Mucosa of descending colon (tissue), 3 donors: ENCODE data around the gene OSCP1. TPM values are rescaled to one million over a fixed set of nuclear protein-coding genes. Genes with fewer than 3 reads are reported as not detected.

Experiments used
- ATAC-seq: fragments of 200-7000 bp; cut with Tn5 transposase; one replicate; pipeline ENCODE4 v1.9.1; 2020; ENCODE audit warnings: mild to moderate bottlenecking, moderate library complexity
- DNase-seq, 3 donors: peaks; one replicate each; pipeline ENCODE4 v3.0.0-alpha.2; 2020
- H3K36me3 ChIP-seq: fragments of 200-600 bp; one replicate; pipeline ENCODE4 v1.8.0; 2021; ENCODE audit warnings: low read depth, mild to moderate bottlenecking
- H3K4me1 ChIP-seq: fragments of 200-600 bp; one replicate; pipeline ENCODE4 v1.8.0; 2021; ENCODE audit warnings: low read depth, mild to moderate bottlenecking
- H3K4me3 ChIP-seq: fragments of 200-600 bp; one replicate; pipeline ENCODE4 v1.8.0; 2021; ENCODE audit warnings: mild to moderate bottlenecking
- H3K9me3 ChIP-seq: fragments of 200-600 bp; one replicate; pipeline ENCODE4 v1.8.0; 2021; ENCODE audit warnings: mild to moderate bottlenecking
- intact Hi-C, 2 donors: fragments of 100-400 bp; cut with DNase I in 1 of 2; cut with micrococcal nuclease in 1 of 2; formaldehyde crosslinking; loops; one replicate each; pipeline versions ENCODE4 v1.11.0 to v1.11.1; 2022; cut with DNase I, micrococcal nuclease
- total RNA-seq, 3 donors: library from RNA; stranded (reverse); fragmentation: NEBNext Ultra II Directional in 2 of 3; extraction: Animal tissue kit (Norgen Biotek cat#: 25700) in 2 of 3; gene quantifications; one replicate each; pipeline versions ENCODE4 v1.2.1 to v1.2.4, GENCODE V29; 2021 to 2023
- TF ChIP-seq, protein P1 (sequence below): fragments of 200-600 bp; IDR thresholded peaks from one replicate; pipeline ENCODE4 v1.8.0; 2022; ENCODE audit warnings: antibody characterized with exemption, mild to moderate bottlenecking
- donor health status: DM: no; HTN: no; CAD: no; lungs with moderate emphysema.
- donor health status: DM: no; HTN: no; CAD: no.
- donor health status: DM: no; HTN: yes; CAD: no.

OSCP1 gene
- total RNA-seq, 3 donors from 2014 or later = 2.5 to 8.4 (median 3.7) TPM

DNA sequence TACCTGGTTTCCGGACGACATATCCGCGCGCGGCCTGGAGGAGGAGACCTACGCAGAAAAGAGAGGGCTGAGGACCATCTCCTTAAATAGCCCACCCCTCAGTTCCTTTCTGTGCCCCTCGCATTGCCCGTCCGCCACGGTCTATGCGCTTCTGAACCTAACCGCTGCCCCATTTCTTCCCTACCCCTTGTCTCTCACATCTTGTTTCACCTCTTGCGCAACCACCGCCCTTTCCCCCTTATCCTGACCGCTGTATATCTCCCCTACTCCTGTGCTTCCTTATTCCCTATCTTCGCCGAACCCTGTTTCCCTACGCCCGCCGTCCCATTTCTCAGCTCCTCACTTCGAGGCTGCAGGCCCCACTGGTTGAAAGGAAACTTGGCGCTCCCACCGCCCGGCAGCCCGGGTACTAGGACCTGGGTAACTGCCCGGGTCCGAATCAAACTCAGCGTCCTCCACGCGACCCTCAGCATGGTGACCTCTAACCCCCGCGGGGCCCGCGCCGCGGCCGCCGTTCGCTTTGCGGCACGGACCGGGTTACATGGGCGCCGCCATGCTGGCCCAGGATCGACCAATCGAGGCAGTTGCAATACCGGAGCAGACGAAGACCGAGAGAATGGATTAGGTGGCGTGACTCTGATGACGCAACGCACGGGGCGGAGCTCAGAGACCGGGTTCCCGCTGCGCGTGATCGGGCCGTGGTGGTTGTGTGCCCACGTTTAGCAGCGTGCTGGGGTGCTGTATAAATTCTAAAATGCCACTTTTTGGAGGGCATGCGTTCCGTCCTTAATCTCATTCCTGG, 13.8 kb upstream of the OSCP1 start, which contains the start of gene MRPS15:
Gene MRPS15, minus strand, starts transcription at position 582 of the 802 bp plus-strand sequence. Its CDS starts 109 bp downstream, at position 473.
- TF ChIP-seq, protein P1, sequence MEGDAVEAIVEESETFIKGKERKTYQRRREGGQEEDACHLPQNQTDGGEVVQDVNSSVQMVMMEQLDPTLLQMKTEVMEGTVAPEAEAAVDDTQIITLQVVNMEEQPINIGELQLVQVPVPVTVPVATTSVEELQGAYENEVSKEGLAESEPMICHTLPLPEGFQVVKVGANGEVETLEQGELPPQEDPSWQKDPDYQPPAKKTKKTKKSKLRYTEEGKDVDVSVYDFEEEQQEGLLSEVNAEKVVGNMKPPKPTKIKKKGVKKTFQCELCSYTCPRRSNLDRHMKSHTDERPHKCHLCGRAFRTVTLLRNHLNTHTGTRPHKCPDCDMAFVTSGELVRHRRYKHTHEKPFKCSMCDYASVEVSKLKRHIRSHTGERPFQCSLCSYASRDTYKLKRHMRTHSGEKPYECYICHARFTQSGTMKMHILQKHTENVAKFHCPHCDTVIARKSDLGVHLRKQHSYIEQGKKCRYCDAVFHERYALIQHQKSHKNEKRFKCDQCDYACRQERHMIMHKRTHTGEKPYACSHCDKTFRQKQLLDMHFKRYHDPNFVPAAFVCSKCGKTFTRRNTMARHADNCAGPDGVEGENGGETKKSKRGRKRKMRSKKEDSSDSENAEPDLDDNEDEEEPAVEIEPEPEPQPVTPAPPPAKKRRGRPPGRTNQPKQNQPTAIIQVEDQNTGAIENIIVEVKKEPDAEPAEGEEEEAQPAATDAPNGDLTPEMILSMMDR = no peak
- intact Hi-C loops = no loop called here
- DNase-seq = peak; percentile 96 to 98 (median 97)
- peak within 1 kb of the TSS; percentile 85 for H3K4me3 ChIP-seq
- H3K9me3 ChIP-seq = no peaks in the 10 kb centered on the region
- peaks cover 7% of the 10 kb centered on the region for H3K4me1 ChIP-seq
- H3K36me3 ChIP-seq = no peaks in the 10 kb centered on the region
- peak; percentile 99 for ATAC-seq

DNA sequence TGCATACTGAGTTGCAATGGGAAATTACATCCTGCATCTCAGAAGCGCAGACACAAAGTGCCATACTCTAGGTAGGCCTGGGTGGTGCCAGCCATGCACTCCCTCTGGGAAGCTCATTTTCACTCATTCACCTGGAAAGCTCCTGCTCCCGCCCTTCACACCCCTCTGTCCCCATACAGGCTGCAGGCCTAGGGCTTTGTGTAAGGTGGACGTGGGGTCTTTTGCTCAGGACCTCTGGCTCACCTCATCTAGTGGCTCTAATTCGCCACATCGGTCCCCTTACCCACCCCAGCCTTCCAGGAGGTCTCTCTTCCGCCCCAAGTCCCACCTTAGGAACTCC, 13.2 kb upstream of the OSCP1 start:
- intact Hi-C loops = no loop called here
- TF ChIP-seq, protein P1 = no peak

DNA sequence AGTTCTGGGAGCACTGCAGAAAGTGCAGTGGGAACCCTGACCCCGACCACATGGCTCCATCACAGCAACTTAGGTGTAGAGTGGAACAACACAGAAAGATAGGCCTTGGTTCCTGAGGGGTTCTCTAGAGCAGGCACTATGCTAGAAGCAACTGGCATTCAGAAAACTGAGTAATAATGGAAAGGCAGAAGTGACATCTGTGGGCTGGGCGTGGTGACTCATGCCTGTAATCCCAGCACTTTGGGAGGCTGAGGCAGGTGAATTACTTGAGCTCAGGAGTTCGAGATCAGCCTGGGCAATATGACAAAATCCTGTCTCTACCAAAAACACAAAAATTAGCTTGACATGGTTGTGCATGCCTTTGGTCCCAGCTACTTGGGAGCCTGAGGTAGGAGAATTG, 8.7 kb upstream of the OSCP1 start:
- Histone ChIP-seq H3K4me3 (no peak overlapping the region), H3K9me3 (no peaks in the 10 kb centered on the region), H3K4me1 (peaks cover 7% of the 10 kb centered on the region), H3K36me3 (peaks cover 7% of the 10 kb centered on the region)
- intact Hi-C loops = no loop called here
- TF ChIP-seq, protein P1 = no peak
- ATAC-seq = no peak
- DNase-seq = no peak

More for the DNA sequence above, 13.2 kb upstream of the OSCP1 start:
- peaks cover 7% of the 10 kb centered on the region for H3K4me1 ChIP-seq
- ATAC-seq = peak; percentile 20
- H3K4me3 ChIP-seq = peak overlapping the region; percentile 85
- no peaks in the 10 kb centered on the region for H3K9me3 ChIP-seq
- no peaks in the 10 kb centered on the region for H3K36me3 ChIP-seq
- no peak for DNase-seq

DNA sequence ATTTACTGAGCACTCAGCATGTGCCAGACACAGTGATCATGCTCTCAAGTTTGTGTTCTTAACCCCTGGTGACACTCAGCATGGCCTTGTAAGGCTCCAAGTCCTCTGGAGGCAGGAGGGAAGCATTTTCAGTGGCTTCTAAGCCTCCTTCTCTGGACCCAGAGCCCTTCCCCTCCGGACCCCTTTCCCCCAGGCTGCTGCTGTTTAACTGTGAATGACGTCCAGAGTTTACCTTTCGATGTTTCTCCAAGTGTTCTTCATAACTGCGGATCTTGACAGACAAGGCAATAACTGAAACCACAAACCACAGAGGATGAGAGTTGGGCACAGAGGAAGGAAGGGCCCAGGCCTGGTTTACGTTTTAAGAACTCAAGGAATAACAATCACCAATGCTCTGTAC, 7.4 kb upstream of the OSCP1 start:
- ATAC-seq (peak; percentile 34), DNase-seq (no peak)
- TF ChIP-seq, protein P1 = no peak
- H3K4me3 ChIP-seq = no peak overlapping the region
- H3K36me3 ChIP-seq = peaks cover 7% of the 10 kb centered on the region
- intact Hi-C loops = no loop called here
- H3K9me3 ChIP-seq = no peaks in the 10 kb centered on the region
- no peaks in the 10 kb centered on the region for H3K4me1 ChIP-seq

DNA sequence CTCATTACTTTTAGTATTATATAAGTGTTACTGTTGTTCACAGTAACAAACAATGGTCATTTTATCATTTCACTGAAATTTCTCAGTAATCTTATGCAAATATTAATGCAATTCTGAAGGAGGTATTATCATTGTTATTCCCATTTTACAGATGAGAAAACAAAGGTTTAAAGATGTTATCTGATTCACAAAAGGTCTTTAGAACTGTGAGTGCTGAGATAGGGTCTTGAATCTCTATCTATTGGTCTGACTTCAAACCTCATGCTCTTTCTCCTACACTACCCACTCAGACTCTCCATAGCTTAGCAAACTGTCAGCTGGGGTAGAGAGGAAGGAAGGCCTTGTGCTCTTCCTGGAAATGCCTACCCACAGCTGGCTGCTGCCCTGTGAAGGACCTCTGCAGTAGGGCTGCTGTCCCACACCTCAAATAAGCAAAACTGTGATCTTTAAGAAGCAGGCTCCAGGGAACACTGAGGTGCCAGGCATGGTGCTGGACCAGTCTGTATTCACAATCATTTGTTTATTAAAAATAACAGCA, 6.2 kb upstream of the OSCP1 start:
- Histone ChIP-seq H3K9me3 (no peaks in the 10 kb centered on the region), H3K4me1 (no peaks in the 10 kb centered on the region), H3K4me3 (no peak overlapping the region), H3K36me3 (peaks cover 7% of the 10 kb centered on the region)
- no peak for ATAC-seq
- intact Hi-C loops = no loop called here
- DNase-seq = no peak
- TF ChIP-seq, protein P1 = no peak
